HepG2 (cell line): Measurements from ENCODE around the gene ARL3. TPM values are rescaled to one million over a fixed set of nuclear protein-coding genes. Genes with fewer than 3 reads are reported as not detected.
A peak's percentile ranks its signal among the peaks of the same experiment; 100 is the strongest.

ENCODE experiments used
- AKAP8 ChIP-seq: sonication (generic); formaldehyde crosslinking; IDR thresholded peaks from 2 replicates; pipeline ENCODE4 v1.5.1; 2020; ENCODE audit warnings: mild to moderate bottlenecking, missing genetic modification reagents
- ESRRA ChIP-seq: sonication (generic); formaldehyde crosslinking; IDR thresholded peaks from 2 replicates; pipeline ENCODE4 v1.5.1; 2020; ENCODE audit warnings: mild to moderate bottlenecking, low read depth, missing genetic modification reagents
- EZH2 ChIP-seq: conservative IDR thresholded peaks from 2 replicates; pipeline ENCODE4 v1.6.1; 2012; ENCODE audit warnings: mild to moderate bottlenecking, low read depth, low read length, moderate library complexity
- GTF3A ChIP-seq: sonication (generic); formaldehyde crosslinking; conservative IDR thresholded peaks from 2 replicates; pipeline ENCODE4 v1.4.0; 2020; ENCODE audit warnings: mild to moderate bottlenecking, missing genetic modification reagents
- NFKB2 ChIP-seq: sonication (generic); formaldehyde crosslinking; IDR thresholded peaks from 2 replicates; pipeline ENCODE4 v1.4.0; 2020; ENCODE audit warnings: missing genetic modification reagents, borderline replicate concordance
- NR2F1 ChIP-seq, 2 experiments: fragments of 450-650 bp in 1 of 2; formaldehyde crosslinking in 1 of 2; IDR thresholded peaks; 2 replicates each; pipeline versions ENCODE4 v1.5.0 to v1.6.1; 2016 to 2020; ENCODE audit warnings: mild to moderate bottlenecking in 1 of 2, missing compliant biosample characterization in 1 of 2, missing genetic modification reagents in 1 of 2, moderate library complexity in 1 of 2
- PBX2 ChIP-seq: IDR thresholded peaks from 2 replicates; pipeline ENCODE4 v1.6.1; 2016; ENCODE audit warnings: control low read depth
- RAD51 ChIP-seq: fragments of 450-650 bp; IDR thresholded peaks from 2 replicates; pipeline ENCODE4 v1.6.1; 2016; ENCODE audit warnings: borderline replicate concordance
- STAG1 ChIP-seq: sonication (generic); formaldehyde crosslinking; IDR thresholded peaks from 2 replicates; pipeline ENCODE4 v1.4.0; 2020; ENCODE audit warnings: missing genetic modification reagents
- TRIM24 ChIP-seq: sonication (generic); formaldehyde crosslinking; IDR thresholded peaks from 2 replicates; pipeline ENCODE4 v1.8.0; 2022; ENCODE audit warnings: mild to moderate bottlenecking, missing genetic modification reagents
- TSC22D2 ChIP-seq: sonication (generic); formaldehyde crosslinking; IDR thresholded peaks from 2 replicates; pipeline ENCODE4 v1.5.1; 2020; ENCODE audit warnings: missing genetic modification reagents, mild to moderate bottlenecking, borderline replicate concordance
- ZNF317 ChIP-seq: sonication (generic); formaldehyde crosslinking; IDR thresholded peaks from 2 replicates; pipeline ENCODE4 v1.5.0; 2020; ENCODE audit warnings: mild to moderate bottlenecking, missing genetic modification reagents
- ZNF331 ChIP-seq: sonication (generic); formaldehyde crosslinking; IDR thresholded peaks from 2 replicates; pipeline ENCODE4 v1.4.0; 2020; ENCODE audit warnings: missing genetic modification reagents
- ZNF546 ChIP-seq: sonication (generic); formaldehyde crosslinking; conservative IDR thresholded peaks from 2 replicates; pipeline ENCODE4 v1.8.1; 2023; ENCODE audit warnings: mild to moderate bottlenecking, missing genetic modification reagents
- polyA plus RNA-seq, 8 experiments: library from polyadenylated mRNA; depleted of rRNA in 3 of 8; stranded (reverse) in 7 of 8; unstranded in 1 of 8; fragments of >200 nt; fragmentation: Illumina TruSeq in 4 of 8; extraction: Trizol in 4 of 8; gene quantifications; 2 replicates each; pipeline versions ENCODE4 v1.2.1 to v1.2.3, GENCODE V29; 2011 to 2016; ENCODE audit warnings: low read depth in 4 of 8, missing spikeins in 1 of 8, mixed read lengths in 1 of 8; ENCODE audit not compliant: insufficient read depth in 1 of 8
- total RNA-seq, 5 experiments: library from RNA; depleted of rRNA; stranded (reverse); fragments of >200 nt; fragmentation: Illumina TruSeq; extraction: Trizol; gene quantifications; 2 replicates each; pipeline ENCODE4 v1.2.3, GENCODE V29; 2016; ENCODE audit warnings: low read depth in 1 of 5
- TF ChIP-seq, protein P1 (sequence below): sonication (generic); formaldehyde crosslinking; IDR thresholded peaks from 2 replicates; pipeline ENCODE4 v1.4.0; 2020; ENCODE audit warnings: missing genetic modification reagents, mild to moderate bottlenecking, borderline replicate concordance
- TF ChIP-seq, protein P2 (sequence below): sonication (generic); formaldehyde crosslinking; IDR thresholded peaks from 2 replicates; pipeline ENCODE4 v1.9.0; 2021; ENCODE audit warnings: mild to moderate bottlenecking, missing genetic modification reagents
- TF ChIP-seq, protein P3 (sequence below): IDR thresholded peaks from 2 replicates; pipeline ENCODE4 v1.6.1; 2016; ENCODE audit warnings: mild to moderate bottlenecking, missing biosample characterization, missing genetic modification reagents

ARL3 gene
- total and polyA plus RNA-seq, 2 of the 13 experiments (the other 11 are each of a cell fraction or from before 2014, with no cell fraction given) = 5.2 to 6.6 TPM

DNA sequence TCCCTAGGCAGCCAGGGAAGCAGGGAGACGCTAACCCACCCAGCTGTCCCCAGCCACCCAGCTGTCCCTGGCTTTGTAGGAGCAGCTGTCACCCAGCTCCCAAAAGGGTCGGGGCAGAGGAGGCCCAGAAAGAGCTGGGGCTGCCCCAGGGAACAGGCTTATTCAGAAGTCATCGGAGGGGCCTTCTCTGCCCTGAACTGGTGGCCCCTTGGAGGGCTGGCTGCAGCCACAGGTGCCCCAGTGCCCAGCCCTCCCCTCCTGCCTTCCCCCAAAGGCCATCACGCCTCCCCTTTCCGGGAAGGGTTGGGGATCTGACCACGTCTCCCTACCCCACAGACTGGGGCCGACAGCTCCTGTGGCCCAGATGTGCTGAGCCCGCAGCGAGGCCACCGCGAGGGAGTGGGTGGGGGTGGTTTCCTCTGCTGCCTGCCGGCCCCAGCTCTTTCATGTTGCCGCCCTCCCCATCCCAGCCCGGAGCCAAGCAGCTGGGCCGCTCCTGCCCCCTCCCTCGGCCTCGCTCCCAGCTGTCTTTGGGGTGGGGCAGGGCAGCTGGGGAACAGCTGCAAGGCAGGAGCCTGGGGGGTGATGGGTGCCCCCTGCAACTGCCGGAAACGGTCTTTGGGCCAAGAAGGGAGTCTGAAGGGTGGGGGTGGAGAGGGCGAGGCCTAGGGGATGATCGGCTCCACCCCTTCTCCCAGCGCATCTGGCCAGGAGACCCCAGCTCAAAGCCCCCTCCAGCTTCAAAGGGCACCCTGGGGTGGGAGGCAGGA, 53.1 kb downstream of the ARL3 start (continued):
- TF ChIP-seq TRIM24 (CRISPR knock-in tag) = no peak
- TF ChIP-seq ZNF546 (CRISPR knock-in tag) = peak; percentile 70; the same call in 1 of the 2 replicates
- TF ChIP-seq, protein P1, sequence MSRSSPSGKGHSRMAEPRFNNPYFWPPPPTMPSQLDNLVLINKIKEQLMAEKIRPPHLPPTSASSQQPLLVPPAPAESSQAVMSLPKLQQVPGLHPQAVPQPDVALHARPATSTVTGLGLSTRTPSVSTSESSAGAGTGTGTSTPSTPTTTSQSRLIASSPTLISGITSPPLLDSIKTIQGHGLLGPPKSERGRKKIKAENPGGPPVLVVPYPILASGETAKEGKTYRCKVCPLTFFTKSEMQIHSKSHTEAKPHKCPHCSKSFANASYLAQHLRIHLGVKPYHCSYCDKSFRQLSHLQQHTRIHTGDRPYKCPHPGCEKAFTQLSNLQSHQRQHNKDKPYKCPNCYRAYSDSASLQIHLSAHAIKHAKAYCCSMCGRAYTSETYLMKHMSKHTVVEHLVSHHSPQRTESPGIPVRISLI = peak; percentile 53; the same call in 1 of the 2 replicates
- TF ChIP-seq, protein P2, sequence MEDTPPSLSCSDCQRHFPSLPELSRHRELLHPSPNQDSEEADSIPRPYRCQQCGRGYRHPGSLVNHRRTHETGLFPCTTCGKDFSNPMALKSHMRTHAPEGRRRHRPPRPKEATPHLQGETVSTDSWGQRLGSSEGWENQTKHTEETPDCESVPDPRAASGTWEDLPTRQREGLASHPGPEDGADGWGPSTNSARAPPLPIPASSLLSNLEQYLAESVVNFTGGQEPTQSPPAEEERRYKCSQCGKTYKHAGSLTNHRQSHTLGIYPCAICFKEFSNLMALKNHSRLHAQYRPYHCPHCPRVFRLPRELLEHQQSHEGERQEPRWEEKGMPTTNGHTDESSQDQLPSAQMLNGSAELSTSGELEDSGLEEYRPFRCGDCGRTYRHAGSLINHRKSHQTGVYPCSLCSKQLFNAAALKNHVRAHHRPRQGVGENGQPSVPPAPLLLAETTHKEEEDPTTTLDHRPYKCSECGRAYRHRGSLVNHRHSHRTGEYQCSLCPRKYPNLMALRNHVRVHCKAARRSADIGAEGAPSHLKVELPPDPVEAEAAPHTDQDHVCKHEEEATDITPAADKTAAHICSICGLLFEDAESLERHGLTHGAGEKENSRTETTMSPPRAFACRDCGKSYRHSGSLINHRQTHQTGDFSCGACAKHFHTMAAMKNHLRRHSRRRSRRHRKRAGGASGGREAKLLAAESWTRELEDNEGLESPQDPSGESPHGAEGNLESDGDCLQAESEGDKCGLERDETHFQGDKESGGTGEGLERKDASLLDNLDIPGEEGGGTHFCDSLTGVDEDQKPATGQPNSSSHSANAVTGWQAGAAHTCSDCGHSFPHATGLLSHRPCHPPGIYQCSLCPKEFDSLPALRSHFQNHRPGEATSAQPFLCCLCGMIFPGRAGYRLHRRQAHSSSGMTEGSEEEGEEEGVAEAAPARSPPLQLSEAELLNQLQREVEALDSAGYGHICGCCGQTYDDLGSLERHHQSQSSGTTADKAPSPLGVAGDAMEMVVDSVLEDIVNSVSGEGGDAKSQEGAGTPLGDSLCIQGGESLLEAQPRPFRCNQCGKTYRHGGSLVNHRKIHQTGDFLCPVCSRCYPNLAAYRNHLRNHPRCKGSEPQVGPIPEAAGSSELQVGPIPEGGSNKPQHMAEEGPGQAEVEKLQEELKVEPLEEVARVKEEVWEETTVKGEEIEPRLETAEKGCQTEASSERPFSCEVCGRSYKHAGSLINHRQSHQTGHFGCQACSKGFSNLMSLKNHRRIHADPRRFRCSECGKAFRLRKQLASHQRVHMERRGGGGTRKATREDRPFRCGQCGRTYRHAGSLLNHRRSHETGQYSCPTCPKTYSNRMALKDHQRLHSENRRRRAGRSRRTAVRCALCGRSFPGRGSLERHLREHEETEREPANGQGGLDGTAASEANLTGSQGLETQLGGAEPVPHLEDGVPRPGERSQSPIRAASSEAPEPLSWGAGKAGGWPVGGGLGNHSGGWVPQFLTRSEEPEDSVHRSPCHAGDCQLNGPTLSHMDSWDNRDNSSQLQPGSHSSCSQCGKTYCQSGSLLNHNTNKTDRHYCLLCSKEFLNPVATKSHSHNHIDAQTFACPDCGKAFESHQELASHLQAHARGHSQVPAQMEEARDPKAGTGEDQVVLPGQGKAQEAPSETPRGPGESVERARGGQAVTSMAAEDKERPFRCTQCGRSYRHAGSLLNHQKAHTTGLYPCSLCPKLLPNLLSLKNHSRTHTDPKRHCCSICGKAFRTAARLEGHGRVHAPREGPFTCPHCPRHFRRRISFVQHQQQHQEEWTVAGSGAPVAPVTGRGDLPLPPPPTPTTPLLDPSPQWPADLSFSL = no peak
- TF ChIP-seq ESRRA = no peak
- TF ChIP-seq NR2F1 (CRISPR knock-in tag; IDR thresholded peaks at IDR 0.05) = no peak
- no peak; the same call in 1 of the 2 replicates for TF ChIP-seq GTF3A
- TF ChIP-seq ZNF331 (CRISPR knock-in tag) = peak; percentile 58; the same call in 1 of the 2 replicates
- no peak for TF ChIP-seq NFKB2 (CRISPR knock-in tag)
- TF ChIP-seq TSC22D2 = no peak
- no peak for TF ChIP-seq STAG1 (CRISPR knock-in tag)
- no peak for TF ChIP-seq EZH2
- no peak for TF ChIP-seq ZNF317 (CRISPR knock-in tag)
- peak; percentile 95 for TF ChIP-seq AKAP8 (CRISPR knock-in tag)
- TF ChIP-seq RAD51 = no peak
- TF ChIP-seq PBX2 (CRISPR knock-in tag) = no peak
- TF ChIP-seq, protein P3, sequence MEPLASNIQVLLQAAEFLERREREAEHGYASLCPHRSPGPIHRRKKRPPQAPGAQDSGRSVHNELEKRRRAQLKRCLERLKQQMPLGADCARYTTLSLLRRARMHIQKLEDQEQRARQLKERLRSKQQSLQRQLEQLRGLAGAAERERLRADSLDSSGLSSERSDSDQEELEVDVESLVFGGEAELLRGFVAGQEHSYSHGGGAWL = no peak
